ENCODE results near the gene SH3TC1.
A peak's percentile ranks its signal among the peaks of the same experiment; 100 is the strongest.

SH3TC1 gene

DNA sequence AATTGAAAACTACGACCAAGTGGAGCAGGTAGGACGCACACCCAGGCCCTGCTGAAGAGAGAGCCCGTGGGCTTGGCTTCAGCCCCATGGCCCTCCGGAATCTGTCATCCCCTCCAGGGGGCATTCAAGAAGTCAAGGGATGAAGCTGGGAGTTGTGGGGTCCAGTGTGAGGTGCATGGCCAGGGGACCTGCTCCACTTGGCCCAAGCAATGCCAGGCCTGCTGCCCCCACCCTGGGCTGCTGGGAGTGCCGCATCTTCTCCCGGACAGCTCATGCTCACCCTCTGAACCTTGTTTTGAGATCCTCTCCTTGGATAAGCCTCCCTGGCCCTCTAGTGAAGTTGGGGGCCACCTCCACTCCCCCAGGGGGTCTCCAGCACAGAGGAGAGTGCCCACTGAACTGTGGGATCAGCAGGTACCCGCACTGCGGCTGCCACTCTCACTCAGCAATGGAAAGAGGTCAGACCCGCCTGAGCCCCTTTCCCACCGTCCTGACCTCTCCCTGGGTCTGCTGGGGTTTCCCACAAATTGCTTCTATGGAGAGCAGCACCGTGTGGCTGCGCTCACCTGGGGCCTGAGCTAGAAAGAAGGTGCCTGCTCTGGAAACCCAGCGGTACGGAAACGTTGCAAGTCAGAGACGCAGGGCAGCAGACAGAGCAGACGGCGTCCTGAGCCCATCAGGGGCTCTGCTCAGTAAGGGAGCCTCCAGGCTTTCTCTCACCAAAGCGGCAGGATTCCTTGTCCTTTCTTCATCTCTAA, 35.5 kb upstream of the SH3TC1 start:
- no peak for DNase-seq (ENCODE audit: low read depth in 2 of 2)

DNA sequence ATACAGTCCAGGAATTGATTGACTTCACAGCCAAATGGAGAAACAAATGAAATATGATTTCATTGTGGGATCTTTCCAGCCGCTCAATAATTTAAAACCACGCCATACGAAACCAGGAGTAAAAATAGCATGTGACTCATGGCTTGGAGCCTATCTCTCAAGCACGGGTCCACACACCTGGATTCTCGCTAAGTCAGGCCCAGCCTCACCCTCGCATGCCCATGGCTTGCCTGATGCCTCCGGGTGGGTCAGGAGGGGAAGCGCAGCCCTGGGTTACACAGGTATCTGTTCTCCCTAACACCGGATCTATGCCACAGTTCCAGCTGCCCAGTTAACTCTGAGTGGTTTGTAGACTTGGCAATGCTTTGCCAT, 34.9 kb upstream of the SH3TC1 start:
- no peak for DNase-seq (ENCODE audit: low read depth in 2 of 2)

- no peak for DNase-seq (ENCODE audit: low read depth in 2 of 2)
These were observed 34.4 kb upstream of the SH3TC1 start for GRCh38 chr4:8164687-8165086.

DNA sequence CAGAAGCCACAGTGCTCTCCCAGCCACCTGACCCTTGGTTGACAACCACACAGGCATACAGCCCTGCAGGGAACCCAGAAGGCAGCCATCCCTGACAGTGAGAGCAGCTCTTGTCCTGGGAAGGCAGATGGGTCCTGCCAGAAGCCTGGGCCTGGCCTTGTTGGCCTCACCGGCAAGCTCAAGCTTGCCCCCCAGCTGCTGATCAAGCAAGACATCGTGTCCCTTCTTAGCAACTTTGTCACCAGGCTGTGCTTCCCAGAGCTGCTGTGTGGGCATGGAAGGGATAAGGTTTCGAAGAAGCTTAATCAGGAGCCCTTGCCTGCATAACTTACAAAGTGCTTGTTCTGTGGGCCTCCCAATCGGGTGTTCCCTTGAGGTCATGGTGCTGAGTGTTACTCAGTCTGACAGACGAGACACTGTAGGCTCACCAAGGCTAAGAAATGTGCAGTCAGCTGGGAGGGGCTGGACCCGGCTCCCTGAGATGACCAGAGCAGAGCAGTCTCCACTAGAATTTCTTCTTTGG, 33.7 kb upstream of the SH3TC1 start:
- DNase-seq (ENCODE audit: low read depth in 2 of 2), result no peak

DNA sequence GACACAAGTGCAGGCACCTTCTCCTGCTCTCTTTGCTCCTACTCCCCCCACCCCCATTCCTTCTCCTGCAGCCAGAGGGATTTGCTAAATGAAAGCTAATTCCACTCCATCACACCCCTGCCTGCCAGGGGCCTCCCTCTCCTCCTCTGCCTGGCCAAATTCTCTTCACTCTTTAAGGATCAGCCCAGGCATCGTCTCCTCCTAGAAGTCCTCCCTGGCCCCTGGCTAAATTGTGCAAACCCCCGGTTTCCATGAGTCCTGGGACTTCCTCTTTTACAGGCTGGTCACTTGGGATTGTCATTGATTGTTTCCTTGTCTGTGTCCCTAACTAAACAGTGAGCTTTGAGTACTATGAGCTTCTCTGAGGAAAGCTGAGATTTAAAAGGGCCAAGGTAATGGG, 31.8 kb upstream of the SH3TC1 start:
- no peak for DNase-seq (ENCODE audit: low read depth in 2 of 2)

DNA sequence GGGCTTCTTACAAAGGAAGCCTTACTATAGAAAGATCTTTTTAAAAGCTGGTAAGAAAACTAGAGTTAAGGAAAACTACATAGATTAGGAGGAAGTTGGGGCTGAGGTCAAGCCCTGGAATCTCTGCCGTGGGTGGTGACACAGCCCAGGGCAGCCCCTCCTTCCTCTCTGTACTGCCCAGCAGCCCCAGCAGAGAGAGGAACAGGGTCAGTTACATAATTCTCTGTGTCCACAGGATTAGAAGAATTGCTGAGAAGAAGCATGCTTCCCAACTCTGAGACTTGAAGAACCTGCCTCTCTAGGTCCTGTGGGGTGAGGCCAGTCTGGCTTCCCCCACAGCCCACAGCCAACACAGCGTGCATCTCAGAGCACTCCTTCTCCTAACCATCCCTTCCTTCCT, 31.3 kb upstream of the SH3TC1 start:
- DNase-seq (ENCODE audit: low read depth in 2 of 2), result no peak

- no peak for DNase-seq (ENCODE audit: low read depth in 2 of 2)
These were observed 30.9 kb upstream of the SH3TC1 start for GRCh38 chr4:8168232-8168631.

- DNase-seq (ENCODE audit: low read depth in 2 of 2), result no peak
These were observed 30.1 kb upstream of the SH3TC1 start for GRCh38 chr4:8168832-8169598.

DNA sequence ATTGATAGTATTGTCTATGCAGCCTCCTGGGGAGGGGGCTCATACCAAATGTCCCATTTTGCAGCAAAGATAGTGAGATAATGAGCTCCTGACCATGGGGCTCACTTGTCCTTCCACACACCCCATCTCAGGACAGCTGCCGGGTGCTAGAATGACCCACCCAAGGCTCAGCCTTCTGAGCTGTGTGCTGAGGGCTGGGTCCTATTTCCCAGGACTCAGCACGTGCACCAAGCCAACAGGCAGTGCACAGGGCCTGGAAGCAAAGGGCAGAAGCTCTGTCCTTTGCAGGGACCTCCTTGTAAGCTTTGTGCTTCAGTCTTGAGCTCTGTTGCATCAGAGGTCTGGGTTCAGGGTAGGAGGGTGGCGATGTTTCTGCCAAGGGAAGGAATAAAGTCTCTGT, 29.3 kb upstream of the SH3TC1 start:
- DNase-seq (ENCODE audit: low read depth in 2 of 2), result no peak

GRCh38 chr4:8170341-8170740, 28.7 kb upstream of the SH3TC1 start:
- no peak for DNase-seq (ENCODE audit: low read depth in 2 of 2)

DNA sequence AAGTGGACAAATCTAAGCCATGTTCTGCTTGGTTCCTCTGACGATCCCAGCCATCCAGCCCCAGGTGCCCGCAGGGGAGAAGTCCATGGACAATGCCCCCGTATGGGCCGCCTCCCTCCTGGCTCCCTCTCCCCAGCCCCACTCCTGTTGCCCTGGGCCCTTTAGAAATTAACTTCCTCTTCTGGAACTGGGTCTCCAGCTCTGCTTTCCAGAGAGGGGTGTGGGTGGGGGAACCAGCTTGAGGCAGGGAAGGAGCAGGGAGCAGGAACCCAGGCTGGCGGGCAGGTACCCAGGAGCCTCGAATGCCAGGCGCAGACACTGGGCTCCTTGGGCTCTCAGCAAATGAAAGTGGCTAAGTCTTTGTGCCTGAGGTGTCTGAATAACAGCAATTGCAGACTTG, 27.8 kb upstream of the SH3TC1 start:
- DNase-seq (ENCODE audit: low read depth in 2 of 2), result no peak

- peak; percentile 23 to 38 for DNase-seq (ENCODE audit: low read depth in 2 of 2)
These were observed 26.8 kb upstream of the SH3TC1 start for GRCh38 chr4:8171984-8172924.

GRCh38 chr4:8173492-8174242, 25.4 kb upstream of the SH3TC1 start:
- DNase-seq (ENCODE audit: low read depth in 2 of 2), result no peak

DNA sequence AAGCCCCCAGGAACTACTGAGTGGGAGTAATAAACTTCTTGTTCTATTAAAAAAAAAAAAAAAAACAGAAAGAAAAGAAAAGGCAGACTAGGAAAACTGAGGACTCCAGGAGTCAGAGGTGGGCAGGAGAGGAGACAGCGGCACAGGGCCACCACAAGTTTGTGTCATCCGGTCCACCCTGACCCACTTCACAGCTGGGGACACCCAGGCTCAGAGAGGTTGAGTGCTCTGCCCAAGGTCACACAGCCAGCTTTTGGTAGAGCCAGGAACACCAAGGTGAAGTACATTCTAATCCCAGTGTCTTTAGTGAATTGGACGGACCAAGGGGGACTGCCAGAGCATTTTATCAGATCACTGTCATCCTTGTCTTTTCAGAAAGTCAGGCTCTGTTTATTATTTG, 24.1 kb upstream of the SH3TC1 start:
- no peak for DNase-seq (ENCODE audit: low read depth in 2 of 2)

GRCh38 chr4:8175686-8176085, 23.4 kb upstream of the SH3TC1 start:
- DNase-seq (ENCODE audit: low read depth in 2 of 2), result no peak

- no peak for DNase-seq (ENCODE audit: low read depth in 2 of 2)
These were observed 22.3 kb upstream of the SH3TC1 start for GRCh38 chr4:8176547-8177399.

- no peak for DNase-seq (ENCODE audit: low read depth in 2 of 2)
These were observed 21.5 kb upstream of the SH3TC1 start for GRCh38 chr4:8177552-8177951.

- DNase-seq (ENCODE audit: low read depth in 2 of 2), result no peak
These were observed 21.1 kb upstream of the SH3TC1 start for GRCh38 chr4:8177956-8178355.

- no peak for DNase-seq (ENCODE audit: low read depth in 2 of 2)
These were observed 20.0 kb upstream of the SH3TC1 start for GRCh38 chr4:8179074-8179473.

DNA sequence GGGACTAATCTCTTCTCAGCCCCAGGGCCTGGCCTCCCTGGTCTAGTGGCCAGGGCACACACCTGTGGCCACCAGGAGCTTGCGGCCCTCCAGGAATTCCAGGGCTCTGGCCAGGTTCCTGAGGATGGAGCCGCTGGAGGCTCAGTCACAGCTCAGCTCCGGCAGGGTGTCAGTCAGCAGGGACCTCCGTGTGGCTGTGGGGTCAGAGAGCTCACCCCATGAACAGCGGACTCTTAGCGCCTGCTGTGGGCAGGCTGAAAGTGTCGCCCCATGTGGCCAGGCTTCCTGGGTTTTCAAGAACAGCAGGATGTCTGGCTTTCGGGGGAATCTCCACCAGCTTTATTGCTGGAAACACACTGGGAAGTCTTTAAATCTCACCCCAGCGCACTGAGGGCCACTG, 19.3 kb upstream of the SH3TC1 start:
- DNase-seq (ENCODE audit: low read depth in 2 of 2), result no peak
